A673 (cell line): ENCODE measurements around the gene JAML. TPM values are rescaled to one million over a fixed set of nuclear protein-coding genes. Genes with fewer than 3 reads are reported as not detected.

ENCODE experiments used
- BruUV-seq: library from RNA; stranded (reverse); fragments of 400-500 nt; replicated peaks from 2 replicates; lab custom pipeline; 2021; lab: Mats Ljungman, UMichigan
- CTCF ChIA-PET: fragments of 300-600 bp; sonication (Branson Sonifier 250); formaldehyde crosslinking; loops from one replicate; lab custom pipeline; 2022; ENCODE audit warnings: antibody characterized with exemption; lab: Charles Lee
- POLR2A ChIA-PET: fragments of 300-600 bp; sonication (Branson Sonifier 250); formaldehyde crosslinking; loops from one replicate; lab custom pipeline; 2022; ENCODE audit warnings: antibody characterized with exemption; ENCODE audit not compliant: low non-redundant PET; lab: Charles Lee
- DNase-seq: peaks from one replicate; pipeline ENCODE4 v3.0.0-alpha.2; 2015; ENCODE audit warnings: low spot score
- H3K27ac ChIP-seq: fragments of 200-600 bp; sonication (generic); 2 replicates; pipeline ENCODE4 v1.5.1; 2016; ENCODE audit warnings: mixed run types, low read depth, mild to moderate bottlenecking, mixed read lengths, antibody characterized with exemption, low read length; ENCODE audit not compliant: poor library complexity, severe bottlenecking
- H3K27me3 ChIP-seq: fragments of 200-600 bp; sonication (generic); replicated peaks from 2 replicates; pipeline ENCODE4 v1.6.1; 2017; ENCODE audit warnings: mixed run types, low read depth, mild to moderate bottlenecking, mixed read lengths, antibody characterized with exemption, low read length; ENCODE audit not compliant: insufficient read depth, poor library complexity
- H3K36me3 ChIP-seq: fragments of 200-600 bp; sonication (generic); 2 replicates; pipeline ENCODE4 v1.6.1; 2016; ENCODE audit warnings: mixed run types, mild to moderate bottlenecking, mixed read lengths, antibody characterized with exemption, low read length; ENCODE audit not compliant: insufficient read depth, poor library complexity, severe bottlenecking
- H3K4me1 ChIP-seq: fragments of 200-600 bp; sonication (generic); 2 replicates; pipeline ENCODE4 v1.6.1; 2017; ENCODE audit warnings: mixed run types, mild to moderate bottlenecking, mixed read lengths, antibody characterized with exemption, low read length; ENCODE audit not compliant: insufficient read depth, poor library complexity, severe bottlenecking
- H3K4me3 ChIP-seq: fragments of 200-600 bp; sonication (generic); 2 replicates; pipeline ENCODE4 v1.5.1; 2016; ENCODE audit warnings: low read depth, mixed run types, mild to moderate bottlenecking, mixed read lengths, low read length; ENCODE audit not compliant: poor library complexity, severe bottlenecking
- H3K9me3 ChIP-seq: fragments of 200-600 bp; sonication (generic); 2 replicates; pipeline ENCODE4 v1.6.1; 2016; ENCODE audit warnings: mixed run types, low read depth, mild to moderate bottlenecking, mixed read lengths, antibody characterized with exemption, low read length; ENCODE audit not compliant: poor library complexity, severe bottlenecking
- EZH2 ChIP-seq: fragments of 200-600 bp; sonication (generic); IDR thresholded peaks from 2 replicates; pipeline ENCODE4 v1.6.1; 2017; ENCODE audit warnings: borderline replicate concordance, low read depth, mild to moderate bottlenecking, mixed read lengths, antibody characterized with exemption, low read length; ENCODE audit not compliant: poor library complexity, severe bottlenecking
- intact Hi-C: fragments of 100-400 bp; cut with micrococcal nuclease; formaldehyde crosslinking; loops from one replicate; pipeline ENCODE4 v1.10.0; 2022; ENCODE audit not compliant: unreplicated experiment
- total RNA-seq: library from RNA; stranded (reverse); gene quantifications from 2 replicates; pipeline ENCODE4 v1.2.3, GENCODE V29; 2021
- TF ChIP-seq, protein P1 (sequence below): fragments of 300-800, 200-600 bp; sonication (generic); conservative IDR thresholded peaks from 2 replicates; pipeline ENCODE4 v1.5.1; 2017; ENCODE audit warnings: low read depth, mild to moderate bottlenecking, antibody characterized with exemption, low read length, moderate library complexity, mixed read lengths

The JAML gene
- total RNA-seq, 1 experiment from 2014 or later = not detected

DNA sequence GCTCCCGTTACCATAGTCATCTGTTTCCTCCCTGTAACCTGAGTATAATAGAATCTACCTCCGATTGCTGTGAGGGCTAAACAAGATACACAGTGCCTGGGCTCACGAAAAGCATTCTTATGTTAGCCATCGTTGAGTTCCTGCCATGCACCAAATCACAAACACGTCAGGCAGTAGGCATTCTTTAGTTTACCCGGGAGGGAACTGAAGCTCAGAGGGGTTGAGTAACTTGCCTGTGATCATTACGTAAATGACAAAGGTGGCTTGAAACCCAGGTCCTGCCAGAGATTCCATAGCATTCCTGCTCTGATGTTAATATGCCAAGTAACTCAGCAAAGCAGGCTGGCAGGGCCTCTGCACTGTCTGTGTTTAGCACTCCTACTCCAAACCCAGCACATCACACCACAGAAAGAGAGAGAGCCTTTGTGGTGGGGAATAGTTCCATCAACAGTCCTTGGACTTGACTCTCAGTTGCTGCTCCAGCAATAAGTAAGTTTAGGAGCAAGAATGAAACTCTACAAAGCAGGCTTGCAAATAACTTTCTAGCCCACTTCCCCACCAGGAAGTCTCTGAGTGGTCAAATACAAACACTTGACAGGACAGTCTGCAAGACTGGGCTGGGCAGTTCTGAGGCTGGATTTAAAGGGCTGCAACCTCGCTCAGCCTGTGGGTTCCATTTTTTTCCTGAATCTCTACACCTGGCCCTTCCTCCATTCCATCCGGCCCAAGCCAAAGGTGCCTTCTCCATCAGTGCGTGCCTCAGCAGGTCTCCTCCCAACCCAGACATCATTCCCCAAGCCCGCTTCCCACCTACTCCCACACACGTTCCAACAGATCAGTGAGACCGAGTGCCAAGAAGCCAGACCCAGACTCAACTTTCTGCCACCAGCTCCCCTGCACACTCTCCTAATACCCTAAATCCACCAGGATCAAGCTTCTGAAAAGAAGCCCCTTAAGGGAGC lies 49.5 kb downstream of the JAML start:
- Histone ChIP-seq H3K4me3 (no peak overlapping the region), H3K36me3 (no peaks in the 10 kb centered on the region), H3K9me3 (no peaks in the 10 kb centered on the region), H3K27ac (no peak overlapping the region), H3K4me1 (no peaks in the 10 kb centered on the region), H3K27me3 (peaks cover 4% of the 10 kb centered on the region)
- intact Hi-C loops = no loop called here
- ChIA-PET CTCF (no interaction called here), POLR2A (no interaction called here)
- no TSS peak for BruUV-seq
- DNase-seq = no peak
- no peak for TF ChIP-seq EZH2
- TF ChIP-seq, protein P1, sequence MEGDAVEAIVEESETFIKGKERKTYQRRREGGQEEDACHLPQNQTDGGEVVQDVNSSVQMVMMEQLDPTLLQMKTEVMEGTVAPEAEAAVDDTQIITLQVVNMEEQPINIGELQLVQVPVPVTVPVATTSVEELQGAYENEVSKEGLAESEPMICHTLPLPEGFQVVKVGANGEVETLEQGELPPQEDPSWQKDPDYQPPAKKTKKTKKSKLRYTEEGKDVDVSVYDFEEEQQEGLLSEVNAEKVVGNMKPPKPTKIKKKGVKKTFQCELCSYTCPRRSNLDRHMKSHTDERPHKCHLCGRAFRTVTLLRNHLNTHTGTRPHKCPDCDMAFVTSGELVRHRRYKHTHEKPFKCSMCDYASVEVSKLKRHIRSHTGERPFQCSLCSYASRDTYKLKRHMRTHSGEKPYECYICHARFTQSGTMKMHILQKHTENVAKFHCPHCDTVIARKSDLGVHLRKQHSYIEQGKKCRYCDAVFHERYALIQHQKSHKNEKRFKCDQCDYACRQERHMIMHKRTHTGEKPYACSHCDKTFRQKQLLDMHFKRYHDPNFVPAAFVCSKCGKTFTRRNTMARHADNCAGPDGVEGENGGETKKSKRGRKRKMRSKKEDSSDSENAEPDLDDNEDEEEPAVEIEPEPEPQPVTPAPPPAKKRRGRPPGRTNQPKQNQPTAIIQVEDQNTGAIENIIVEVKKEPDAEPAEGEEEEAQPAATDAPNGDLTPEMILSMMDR = no peak

DNA sequence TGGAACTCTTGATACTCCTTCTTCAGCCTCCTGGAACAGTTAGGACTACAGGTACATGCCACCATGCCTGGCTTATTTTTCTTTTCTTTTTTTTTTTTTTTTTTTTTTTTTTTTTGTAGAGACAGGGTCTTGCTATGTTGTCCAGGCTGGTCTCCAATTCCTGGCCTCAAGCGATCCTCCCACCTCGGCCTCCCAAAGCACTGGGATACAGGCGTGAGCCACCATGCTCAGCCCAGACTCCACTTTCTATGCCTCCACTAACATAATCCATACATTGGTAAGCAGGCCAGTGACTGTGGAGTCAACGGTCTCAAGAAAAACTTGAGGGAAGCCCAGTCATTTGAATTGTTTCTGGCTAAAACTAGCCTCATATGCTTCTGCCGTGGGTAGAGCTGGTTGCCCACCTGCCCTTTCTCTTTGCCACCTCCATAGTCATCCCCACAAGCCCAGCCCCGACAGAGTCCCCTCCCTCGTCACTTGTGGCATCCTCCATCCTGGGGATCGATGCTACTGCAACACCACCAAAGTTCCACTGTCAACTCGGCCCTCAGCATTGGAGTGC lies 50.7 kb downstream of the JAML start:
- intact Hi-C loops = no loop called here
- TF ChIP-seq EZH2 = no peak
- TF ChIP-seq, protein P1 = no peak
- peaks cover 4% of the 10 kb centered on the region for H3K27me3 ChIP-seq
- CTCF ChIA-PET = interaction anchor here (0.8 kb wide), 1 partner anchor 24 kb away, joined by 3 read pairs; no protein-coding TSS in a partner anchor
- no peaks in the 10 kb centered on the region for H3K36me3 ChIP-seq
- no peaks in the 10 kb centered on the region for H3K4me1 ChIP-seq
- no peak overlapping the region for H3K27ac ChIP-seq
- DNase-seq = no peak
- BruUV-seq = no TSS peak
- POLR2A ChIA-PET = no interaction called here
- H3K9me3 ChIP-seq = no peaks in the 10 kb centered on the region
- no peak overlapping the region for H3K4me3 ChIP-seq

DNA sequence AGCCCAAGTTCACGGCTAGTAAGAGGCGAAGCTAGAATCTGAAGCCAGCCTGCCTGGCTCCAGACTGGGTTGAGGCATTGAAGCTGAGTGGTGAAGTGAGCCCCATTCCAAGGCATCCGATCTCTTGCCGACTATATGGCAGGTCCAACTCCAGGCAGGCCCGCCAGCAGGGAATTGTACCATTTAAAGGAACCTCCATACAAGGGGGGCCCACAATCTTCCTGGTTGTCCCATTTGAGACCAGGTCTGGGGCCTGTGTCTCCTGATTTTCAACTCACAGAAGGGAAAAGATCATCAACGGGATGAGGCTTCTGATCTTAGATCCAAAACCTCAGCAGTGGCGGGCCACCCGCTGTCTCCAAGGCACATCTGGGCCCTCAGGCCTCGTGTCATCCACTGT lies 52.5 kb downstream of the JAML start:
- DNase-seq = no peak
- BruUV-seq = no TSS peak
- TF ChIP-seq, protein P1 = no peak
- no peak for TF ChIP-seq EZH2
- peaks cover 4% of the 10 kb centered on the region for H3K27me3 ChIP-seq
- H3K9me3 ChIP-seq = no peaks in the 10 kb centered on the region
- intact Hi-C loops = no loop called here
- H3K36me3 ChIP-seq = no peaks in the 10 kb centered on the region
- H3K27ac ChIP-seq = no peak overlapping the region
- no peak overlapping the region for H3K4me3 ChIP-seq
- no peaks in the 10 kb centered on the region for H3K4me1 ChIP-seq
- CTCF ChIA-PET = interaction anchor here (0.6 to 1.6 kb wide), 8 partner anchors 8 to 449 kb away, joined by 3 to 14 read pairs (median 4); partner anchors contain the start of gene SCN4B
- POLR2A ChIA-PET = no interaction called here
